ENCODE data around the gene PGM2L1.

PGM2L1 gene

DNA sequence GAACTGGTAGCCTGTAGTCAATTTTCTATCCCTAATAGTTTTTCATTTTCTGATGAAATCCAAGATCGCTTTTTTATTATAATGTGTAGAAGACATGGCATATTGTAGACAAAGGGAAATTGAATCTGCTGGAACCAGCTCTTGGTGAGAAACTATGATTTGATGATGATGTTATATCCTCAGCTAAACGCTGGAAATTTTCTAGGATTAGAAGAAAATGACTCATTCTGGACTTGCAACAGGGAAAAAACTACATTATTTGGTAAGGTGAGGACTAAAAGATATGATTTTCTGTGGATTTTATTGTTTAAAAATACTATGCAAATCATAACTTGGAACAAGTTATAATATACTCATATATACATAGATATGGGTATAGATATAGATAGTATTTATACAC, 14.1 kb upstream of the PGM2L1 start:
- no peak overlapping the region for H3K9ac ChIP-seq (ENCODE audit: low read length)
- TF ChIP-seq, protein P1, sequence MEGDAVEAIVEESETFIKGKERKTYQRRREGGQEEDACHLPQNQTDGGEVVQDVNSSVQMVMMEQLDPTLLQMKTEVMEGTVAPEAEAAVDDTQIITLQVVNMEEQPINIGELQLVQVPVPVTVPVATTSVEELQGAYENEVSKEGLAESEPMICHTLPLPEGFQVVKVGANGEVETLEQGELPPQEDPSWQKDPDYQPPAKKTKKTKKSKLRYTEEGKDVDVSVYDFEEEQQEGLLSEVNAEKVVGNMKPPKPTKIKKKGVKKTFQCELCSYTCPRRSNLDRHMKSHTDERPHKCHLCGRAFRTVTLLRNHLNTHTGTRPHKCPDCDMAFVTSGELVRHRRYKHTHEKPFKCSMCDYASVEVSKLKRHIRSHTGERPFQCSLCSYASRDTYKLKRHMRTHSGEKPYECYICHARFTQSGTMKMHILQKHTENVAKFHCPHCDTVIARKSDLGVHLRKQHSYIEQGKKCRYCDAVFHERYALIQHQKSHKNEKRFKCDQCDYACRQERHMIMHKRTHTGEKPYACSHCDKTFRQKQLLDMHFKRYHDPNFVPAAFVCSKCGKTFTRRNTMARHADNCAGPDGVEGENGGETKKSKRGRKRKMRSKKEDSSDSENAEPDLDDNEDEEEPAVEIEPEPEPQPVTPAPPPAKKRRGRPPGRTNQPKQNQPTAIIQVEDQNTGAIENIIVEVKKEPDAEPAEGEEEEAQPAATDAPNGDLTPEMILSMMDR (IDR thresholded peaks at IDR 0.05; ENCODE audit: insufficient read depth, low read length, poor library complexity, severe bottlenecking) = no peak
- TF ChIP-seq EZH2phosphoT487 (conservative IDR thresholded peaks at IDR 0.05; ENCODE audit: low read length) = no peak

DNA sequence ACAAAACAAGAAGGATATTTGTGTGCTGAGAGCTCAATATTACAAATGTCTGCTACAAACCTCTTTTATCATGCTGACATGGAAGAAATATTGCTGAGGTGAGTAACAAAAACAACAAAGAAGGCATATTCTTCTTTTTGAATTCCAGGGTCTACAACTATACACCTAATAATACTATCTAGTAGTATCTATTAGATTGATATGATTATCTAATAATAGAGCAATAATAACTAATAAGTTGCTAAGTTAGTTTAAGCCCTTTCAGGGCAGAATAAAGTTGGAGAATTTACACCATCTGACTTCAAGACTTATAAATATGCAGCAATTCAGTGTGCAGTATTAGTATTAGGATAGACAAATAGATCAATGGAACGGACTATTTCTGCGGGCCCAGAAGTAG, 11.4 kb upstream of the PGM2L1 start:
- no peaks in the 10 kb centered on the region for H4K20me1 ChIP-seq (ENCODE audit: low read depth, low read length)
- TF ChIP-seq, protein P1 (IDR thresholded peaks at IDR 0.05; ENCODE audit: insufficient read depth, low read length, poor library complexity, severe bottlenecking) = no peak
- TF ChIP-seq EZH2phosphoT487 (conservative IDR thresholded peaks at IDR 0.05; ENCODE audit: low read length) = no peak
- H3K4me2 ChIP-seq (ENCODE audit: low read depth, low read length, poor library complexity, severe bottlenecking) = no peak overlapping the region
- H3K4me3 ChIP-seq (ENCODE audit: insufficient read depth, low read length, poor library complexity, severe bottlenecking) = no peak overlapping the region
- H3K27ac ChIP-seq (ENCODE audit: low read depth, low read length) = no peak overlapping the region
- H2AFZ ChIP-seq (ENCODE audit: low read depth, low read length, severe bottlenecking) = no peak overlapping the region
- no peaks in the 10 kb centered on the region for H3K9me3 ChIP-seq (ENCODE audit: insufficient read depth, low read length)
- H3K9me2 ChIP-seq (replicated peaks; ENCODE audit: insufficient read depth, low read length) = no peaks in the 10 kb centered on the region
- H3K79me2 ChIP-seq (ENCODE audit: insufficient read depth, low read length) = no peaks in the 10 kb centered on the region
- no peaks in the 10 kb centered on the region for H3K36me3 ChIP-seq (ENCODE audit: low read length)
- no peak overlapping the region for H3K9ac ChIP-seq (ENCODE audit: low read length)
- no peaks in the 10 kb centered on the region for H3F3A ChIP-seq (ENCODE audit: insufficient read depth)
- no peaks in the 10 kb centered on the region for H3K27me3 ChIP-seq (ENCODE audit: low read length)

More for the DNA sequence above, 14.1 kb upstream of the PGM2L1 start:
- Histone ChIP-seq H3F3A (ENCODE audit: insufficient read depth) (no peaks in the 10 kb centered on the region), H3K27me3 (ENCODE audit: low read length) (no peaks in the 10 kb centered on the region), H4K20me1 (ENCODE audit: low read depth, low read length) (no peaks in the 10 kb centered on the region), H3K79me2 (ENCODE audit: insufficient read depth, low read length) (no peaks in the 10 kb centered on the region), H3K4me3 (ENCODE audit: insufficient read depth, low read length, poor library complexity, severe bottlenecking) (no peak overlapping the region), H3K36me3 (ENCODE audit: low read length) (no peaks in the 10 kb centered on the region), H3K9me3 (ENCODE audit: insufficient read depth, low read length) (no peaks in the 10 kb centered on the region), H2AFZ (ENCODE audit: low read depth, low read length, severe bottlenecking) (no peak overlapping the region), H3K4me2 (ENCODE audit: low read depth, low read length, poor library complexity, severe bottlenecking) (no peak overlapping the region), H3K9me2 (replicated peaks; ENCODE audit: insufficient read depth, low read length) (no peaks in the 10 kb centered on the region), H3K27ac (ENCODE audit: low read depth, low read length) (no peak overlapping the region)

DNA sequence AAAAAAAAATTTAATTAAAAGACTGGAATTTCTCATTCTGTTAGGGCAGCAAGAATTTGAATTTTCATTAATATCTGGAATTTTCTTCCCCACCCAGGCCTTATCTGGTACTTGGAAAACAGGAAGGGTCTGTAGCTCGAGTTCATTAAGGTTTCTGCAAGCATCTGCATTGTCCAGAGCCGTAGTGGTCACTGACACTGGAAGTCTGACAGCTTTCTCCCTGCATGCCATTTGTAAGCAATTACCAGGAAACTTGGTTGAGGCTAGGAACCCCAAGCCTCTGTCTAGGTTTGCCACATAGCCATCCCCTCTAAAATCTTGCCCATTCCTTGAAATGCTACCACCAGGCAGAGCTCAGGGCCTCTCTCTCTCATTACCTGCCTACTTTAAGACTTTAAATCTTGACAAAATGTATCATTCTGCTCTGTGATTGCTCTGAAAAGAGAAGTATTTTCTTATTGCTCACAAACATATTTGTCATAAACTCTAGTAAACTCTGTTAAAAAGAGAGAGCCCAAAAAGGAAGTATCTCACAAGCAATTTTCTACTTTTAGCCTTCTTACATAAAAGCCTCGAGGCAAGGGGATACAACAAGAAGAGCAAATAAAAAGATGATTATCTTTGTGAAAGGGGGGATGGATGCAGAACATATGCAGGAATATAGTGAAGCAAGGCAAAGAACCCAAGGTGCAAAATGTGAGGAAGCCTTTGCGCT, 5.5 kb upstream of the PGM2L1 start:
- Histone ChIP-seq H3K27ac (ENCODE audit: low read depth, low read length) (no peak overlapping the region), H3K9ac (ENCODE audit: low read length) (no peak overlapping the region), H3K36me3 (ENCODE audit: low read length) (no peaks in the 10 kb centered on the region), H3K9me2 (replicated peaks; ENCODE audit: insufficient read depth, low read length) (no peaks in the 10 kb centered on the region), H3K9me3 (ENCODE audit: insufficient read depth, low read length) (no peaks in the 10 kb centered on the region), H3K27me3 (ENCODE audit: low read length) (no peaks in the 10 kb centered on the region), H3K4me2 (ENCODE audit: low read depth, low read length, poor library complexity, severe bottlenecking) (no peak overlapping the region), H3K79me2 (ENCODE audit: insufficient read depth, low read length) (no peaks in the 10 kb centered on the region), H3K4me3 (ENCODE audit: insufficient read depth, low read length, poor library complexity, severe bottlenecking) (no peak overlapping the region), H2AFZ (ENCODE audit: low read depth, low read length, severe bottlenecking) (no peak overlapping the region), H4K20me1 (ENCODE audit: low read depth, low read length) (no peaks in the 10 kb centered on the region), H3F3A (ENCODE audit: insufficient read depth) (no peaks in the 10 kb centered on the region)
- TF ChIP-seq EZH2phosphoT487 (conservative IDR thresholded peaks at IDR 0.05; ENCODE audit: low read length) = no peak
- TF ChIP-seq, protein P1 (IDR thresholded peaks at IDR 0.05; ENCODE audit: insufficient read depth, low read length, poor library complexity, severe bottlenecking) = no peak
